Endothelial cell of umbilical vein (primary cell): Measurements from ENCODE around the gene GNAQ.

Experiments used
- CTCF ChIP-seq, 2 donors: IDR thresholded peaks; 1 replicate in 1 of 2; 2 replicates in 1 of 2; pipeline ENCODE4 v1.5.1; 2011; ENCODE audit warnings: low read length in 2 of 2, mild to moderate bottlenecking in 2 of 2, moderate library complexity in 2 of 2, control low read depth in 1 of 2, inconsistent platforms in 1 of 2, low read depth in 1 of 2; ENCODE audit not compliant: insufficient read depth in 1 of 2; ENCODE audit errors: extremely low read depth in 1 of 2
- MAX ChIP-seq: IDR thresholded peaks from 2 replicates; pipeline ENCODE4 v1.6.1; 2011; ENCODE audit not compliant: insufficient read depth, insufficient read length
- POLR2A ChIP-seq: IDR thresholded peaks from 2 replicates; pipeline ENCODE4 v1.6.1; 2012; ENCODE audit warnings: low read depth, mild to moderate bottlenecking, control low read depth, low read length
- POLR2AphosphoS5 ChIP-seq: IDR thresholded peaks from 2 replicates; pipeline ENCODE4 v1.6.1; 2012; ENCODE audit warnings: low read depth, mild to moderate bottlenecking, control low read depth, low read length, moderate library complexity; ENCODE audit not compliant: insufficient read depth

GRCh38 chr9:77876590-77876989 lies 155.0 kb downstream of the GNAQ start:
- TF ChIP-seq POLR2AphosphoS5, result no peak
- TF ChIP-seq POLR2A, result no peak
- no peak for TF ChIP-seq CTCF (IDR thresholded peaks at IDR 0.05; ENCODE audit: extremely low read depth in 1 of 2, insufficient read depth in 1 of 2, low read depth in 1 of 2, low read length in 2 of 2)
- TF ChIP-seq MAX, result no peak
